GM23338 (cell line): ENCODE measurements around the gene IFNE.

Experiments used
- CREB1 ChIP-seq: fragments of 250-450 bp; sonication (Bioruptor Pico); IDR thresholded peaks from 2 replicates; pipeline ENCODE4 v1.5.0; 2020; ENCODE audit warnings: low read depth, mild to moderate bottlenecking, moderate library complexity
- CTCF ChIP-seq, 2 experiments: fragments of 200-600 bp in 1 of 2; sonication (generic) in 1 of 2; conservative IDR thresholded peaks; 2 replicates each; pipeline versions ENCODE4 v1.5.1 to v1.6.1; 2016 to 2017; ENCODE audit warnings: antibody characterized with exemption in 2 of 2, low read depth in 2 of 2, mild to moderate bottlenecking in 2 of 2, moderate library complexity in 1 of 2
- ETS1 ChIP-seq: IDR thresholded peaks from 2 replicates; pipeline ENCODE4 v1.6.1; 2016; ENCODE audit warnings: antibody characterized with exemption
- EZH2 ChIP-seq: fragments of 200-600 bp; sonication (generic); IDR thresholded peaks from one replicate; pipeline ENCODE4 v1.8.0; 2017; ENCODE audit warnings: antibody characterized with exemption, mild to moderate bottlenecking, low read depth; ENCODE audit not compliant: unreplicated experiment
- EZH2phosphoT487 ChIP-seq: fragments of 200-600 bp; sonication (generic); IDR thresholded peaks from one replicate; pipeline ENCODE4 v1.8.1; 2018; ENCODE audit warnings: antibody characterized with exemption; ENCODE audit not compliant: unreplicated experiment
- JUNB ChIP-seq: IDR thresholded peaks from one replicate; pipeline ENCODE4 v1.6.1; 2016; ENCODE audit warnings: antibody characterized with exemption; ENCODE audit not compliant: unreplicated experiment
- NANOG ChIP-seq: IDR thresholded peaks from 2 replicates; pipeline ENCODE4 v1.6.1; 2016; ENCODE audit warnings: antibody characterized with exemption, borderline replicate concordance
- POLR2AphosphoS5 ChIP-seq: IDR thresholded peaks from 2 replicates; pipeline ENCODE4 v1.6.1; 2016; ENCODE audit warnings: antibody characterized with exemption, low read depth
- REST ChIP-seq: IDR thresholded peaks from one replicate; pipeline ENCODE4 v1.6.1; 2018; ENCODE audit warnings: antibody characterized with exemption; ENCODE audit not compliant: unreplicated experiment
- STAT1 ChIP-seq: IDR thresholded peaks from one replicate; pipeline ENCODE4 v1.6.1; 2016; ENCODE audit warnings: antibody characterized with exemption; ENCODE audit not compliant: unreplicated experiment
- ZNF114 ChIP-seq: fragments of 250-450 bp; sonication (Bioruptor Pico); IDR thresholded peaks from 2 replicates; pipeline ENCODE4 v1.5.0; 2020; ENCODE audit warnings: mild to moderate bottlenecking, moderate library complexity
- ZNF331 ChIP-seq: fragments of 250-450 bp; sonication (Bioruptor Pico); IDR thresholded peaks from 2 replicates; pipeline ENCODE4 v1.5.0; 2020; ENCODE audit warnings: low read depth, mild to moderate bottlenecking, moderate library complexity
- ZNF462 ChIP-seq: fragments of 250-450 bp; sonication (Bioruptor Pico); IDR thresholded peaks from 2 replicates; pipeline ENCODE4 v1.5.0; 2020; ENCODE audit warnings: mild to moderate bottlenecking, moderate library complexity

GRCh38 chr9:21470126-21470525 is 12.0 kb downstream of the IFNE start:
- TF ChIP-seq CTCF (conservative IDR thresholded peaks at IDR 0.05; ENCODE audit: low read depth in 2 of 2) (no peak), EZH2phosphoT487 (no peak), POLR2AphosphoS5 (no peak), REST (no peak), EZH2 (no peak), JUNB (no peak), CREB1 (no peak), ZNF462 (CRISPR knock-in tag) (no peak), ZNF331 (CRISPR knock-in tag) (no peak), NANOG (no peak), ETS1 (no peak), STAT1 (no peak), ZNF114 (CRISPR knock-in tag) (no peak)
